HG02678 (cell line): Measurements from ENCODE around the gene GRID1.

ENCODE experiments used
- ATAC-seq: cut with Tn5 transposase; IDR thresholded peaks from one replicate; pipeline ENCODE4 v1.9.1; 2021; ENCODE audit warnings: mild to moderate bottlenecking, moderate library complexity; ENCODE audit not compliant: unreplicated experiment

The GRID1 gene

GRCh38 chr10:85920311-85920710 is 446.3 kb downstream of the GRID1 start:
- ATAC-seq = no peak

- no peak for ATAC-seq
Measured at GRCh38 chr10:85919491-85920021, 447.0 kb downstream of the GRID1 start.

GRCh38 chr10:85918371-85918770 is 448.2 kb downstream of the GRID1 start:
- ATAC-seq = no peak

GRCh38 chr10:85917601-85918000 is 449.0 kb downstream of the GRID1 start:
- no peak for ATAC-seq

- no peak for ATAC-seq
Measured at GRCh38 chr10:85916994-85917573, 449.5 kb downstream of the GRID1 start.

- no peak for ATAC-seq
Measured at GRCh38 chr10:85916286-85916685, 450.3 kb downstream of the GRID1 start.

- no peak for ATAC-seq
Measured at GRCh38 chr10:85915245-85915846, 451.2 kb downstream of the GRID1 start.

GRCh38 chr10:85914720-85915119 is 451.9 kb downstream of the GRID1 start:
- no peak for ATAC-seq

GRCh38 chr10:85908462-85908861 is 458.1 kb downstream of the GRID1 start:
- no peak for ATAC-seq

GRCh38 chr10:85902051-85902450 is 464.5 kb downstream of the GRID1 start:
- ATAC-seq = no peak

GRCh38 chr10:85901599-85901998 is 465.0 kb downstream of the GRID1 start:
- no peak for ATAC-seq

GRCh38 chr10:85900487-85900886 is 466.1 kb downstream of the GRID1 start:
- no peak for ATAC-seq

- no peak for ATAC-seq
Measured at GRCh38 chr10:85900061-85900460, 466.5 kb downstream of the GRID1 start.

GRCh38 chr10:85891472-85891871 is 475.1 kb downstream of the GRID1 start:
- no peak for ATAC-seq

- ATAC-seq = no peak
Measured at GRCh38 chr10:85888559-85888958, 478.0 kb downstream of the GRID1 start.

- no peak for ATAC-seq
Measured at GRCh38 chr10:85888004-85888403, 478.6 kb downstream of the GRID1 start.

GRCh38 chr10:85874208-85874607 is 492.4 kb downstream of the GRID1 start:
- no peak for ATAC-seq

GRCh38 chr10:85873063-85873462 is 493.5 kb downstream of the GRID1 start:
- no peak for ATAC-seq

- ATAC-seq = no peak
Measured at GRCh38 chr10:85868627-85869499, 497.7 kb downstream of the GRID1 start.

- no peak for ATAC-seq
Measured at GRCh38 chr10:85864868-85865526, 501.6 kb downstream of the GRID1 start.

GRCh38 chr10:85864173-85864549 is 502.4 kb downstream of the GRID1 start:
- no peak for ATAC-seq
